Mesangial cell (primary cell): ENCODE data around the gene CCT3. TPM values are rescaled to one million over a fixed set of nuclear protein-coding genes. Genes with fewer than 3 reads are reported as not detected.

Experiments used
- total RNA-seq: library from RNA; depleted of rRNA; stranded (reverse); fragments of >200 nt; gene quantifications from 2 replicates; pipeline ENCODE4 v1.2.3, GENCODE V29; 2015

Gene CCT3
- 315 and 547 TPM in 2 replicates for total RNA-seq

GRCh38 chr1:156338180-156338976 lies at the start of gene CCT3, which contains the start of gene TSACC:
Gene CCT3 (minus strand): TSS chr1:156338292. CDS start chr1:156338184, 108 bp downstream.
Gene TSACC (plus strand): TSS chr1:156338526. CDS start chr1:156339758, 1,232 bp downstream.

GRCh38 chr1:156368889-156369684 lies 31.0 kb upstream of the CCT3 start, which contains the start of gene RHBG:
Gene RHBG (plus strand): TSS chr1:156369211. CDS start chr1:156369250, 39 bp downstream.

GRCh38 chr1:156298852-156299357 lies 39.2 kb downstream of the CCT3 start, which contains the start of gene VHLL:
Gene VHLL (minus strand): TSS chr1:156299307. CDS start chr1:156299189, 118 bp downstream.

DNA sequence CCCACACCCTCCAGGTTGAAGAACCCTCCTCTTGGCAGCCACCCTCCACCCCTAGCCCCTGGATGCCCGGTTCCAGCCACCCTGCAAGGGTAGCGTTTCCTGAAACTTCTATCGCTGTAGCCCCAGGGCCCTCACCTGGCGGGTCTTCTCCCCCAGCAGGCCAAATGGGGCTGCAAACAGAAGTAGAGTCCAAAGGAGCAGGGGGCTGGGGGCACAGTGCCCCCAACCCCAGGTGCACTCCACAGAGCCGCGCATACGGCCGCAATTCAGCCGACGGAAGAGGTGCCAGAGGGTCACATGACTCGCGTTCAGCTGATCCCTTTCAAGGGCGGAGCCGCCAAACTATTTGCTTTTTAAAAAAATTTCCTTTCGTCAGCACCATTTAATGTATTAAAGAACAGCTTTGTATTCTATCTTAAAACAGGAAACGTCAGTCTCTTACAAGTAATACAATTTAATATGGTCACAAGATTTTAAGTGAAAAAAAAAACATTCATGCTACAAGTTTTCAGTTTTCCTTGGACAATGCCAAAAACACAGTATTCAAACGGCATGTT lies 42.6 kb downstream of the CCT3 start, which contains the start of gene GLMP:
Gene GLMP (minus strand): TSS at position 289 of the 557 bp plus-strand sequence. CDS start 34 bp downstream, at position 255.

DNA sequence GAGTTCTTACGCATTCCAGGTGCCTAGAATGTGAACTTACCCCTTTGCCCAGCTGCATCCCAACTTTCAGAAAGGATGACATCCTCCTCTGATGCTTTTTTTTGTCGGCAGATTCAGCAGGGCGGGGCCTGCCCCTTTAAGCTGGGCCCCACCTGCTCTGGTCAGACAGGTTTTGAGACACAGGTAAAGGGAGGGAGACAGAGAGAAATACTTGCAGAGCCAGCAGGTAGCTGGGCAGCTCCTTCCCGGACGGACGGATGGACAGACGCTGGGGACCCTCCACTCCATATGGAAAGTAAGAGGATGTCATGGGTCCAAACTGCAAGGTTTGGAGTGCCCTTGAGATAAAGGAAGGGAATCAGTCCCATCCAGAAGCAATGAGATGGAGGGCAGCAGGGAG lies 54.0 kb downstream of the CCT3 start, which contains the start of gene TMEM79:
Gene TMEM79 (plus strand): TSS at position 214 of the 400 bp plus-strand sequence. CDS start 902 bp downstream, outside the sequence.

GRCh38 chr1:156282479-156283222 lies 55.4 kb downstream of the CCT3 start, which contains the start of gene SMG5:
Gene SMG5 (minus strand): TSS chr1:156282825. CDS start chr1:156282680, 145 bp downstream.

Other genes starting within 250 kb of the CCT3 start
- 315 and 512 TPM in 2 replicates for gene LMNA, start 223.6 kb downstream of the CCT3 start, total RNA-seq
- gene SEMA4A, start 184.7 kb downstream of the CCT3 start, total RNA-seq = 0.49 and 2.4 TPM in 2 replicates
- 15.2 and 17.6 TPM in 2 replicates for gene SLC25A44, start 144.2 kb downstream of the CCT3 start, total RNA-seq
- gene PMF1, start 125.3 kb downstream of the CCT3 start, total RNA-seq = 70.9 and 77.5 TPM in 2 replicates
- 0.51 TPM in 1 of 2 replicates, not detected in the other for gene BGLAP, start 96.1 kb downstream of the CCT3 start, total RNA-seq
- 0.49 and 1.0 TPM in 2 replicates for gene PAQR6, start 90.2 kb downstream of the CCT3 start, total RNA-seq
- gene SMG5, start 55.5 kb downstream of the CCT3 start, total RNA-seq = 54.9 and 59.6 TPM in 2 replicates
- 1.8 and 2.0 TPM in 2 replicates for gene TMEM79, start 54.0 kb downstream of the CCT3 start, total RNA-seq
- gene GLMP, start 42.6 kb downstream of the CCT3 start, total RNA-seq = 76.4 and 179 TPM in 2 replicates
- gene VHLL, start 39.0 kb downstream of the CCT3 start, total RNA-seq = not detected in 2 replicates
- 0.76 TPM in 1 of 2 replicates, not detected in the other for gene TSACC, start 234 bp upstream of the CCT3 start, total RNA-seq
- not detected in 2 replicates for gene RHBG, start 30.9 kb upstream of the CCT3 start, total RNA-seq
- gene MEF2D, start 162.5 kb upstream of the CCT3 start, total RNA-seq = 16.5 and 30.7 TPM in 2 replicates
- 5.2 and 71.4 TPM in 2 replicates for gene IQGAP3, start 234.3 kb upstream of the CCT3 start, total RNA-seq
- gene TTC24, start 241.4 kb upstream of the CCT3 start, total RNA-seq = not detected in 2 replicates